Inflammatory macrophage treated with lipopolysaccharide for 1 hour (primary cell): ENCODE measurements around the gene TMEM37.

ENCODE experiments used
- DNase-seq, 2 donors: peaks; one replicate each; pipeline ENCODE4 v3.0.0-alpha.2; 2020 to 2022

Gene TMEM37

DNA sequence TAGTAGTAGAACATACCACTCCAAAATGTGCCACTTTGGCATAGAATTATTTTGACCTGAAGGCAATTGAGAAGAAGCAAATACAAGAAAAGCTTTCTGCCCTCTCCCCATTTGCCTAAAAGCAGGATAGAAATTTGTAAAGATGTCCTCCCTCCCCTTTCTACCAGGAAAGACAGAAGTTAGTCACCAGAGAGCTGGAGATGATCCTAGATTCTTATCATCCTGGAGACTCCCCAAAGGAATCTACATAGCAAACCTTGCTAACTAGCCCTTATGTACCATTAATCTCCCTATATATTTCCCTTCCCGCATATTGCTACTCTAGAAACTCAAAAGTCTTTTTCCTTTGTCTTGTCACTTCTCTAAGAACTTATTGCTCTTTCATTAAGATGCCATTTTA, 12.6 kb upstream of the TMEM37 start:
- DNase-seq = no peak

DNA sequence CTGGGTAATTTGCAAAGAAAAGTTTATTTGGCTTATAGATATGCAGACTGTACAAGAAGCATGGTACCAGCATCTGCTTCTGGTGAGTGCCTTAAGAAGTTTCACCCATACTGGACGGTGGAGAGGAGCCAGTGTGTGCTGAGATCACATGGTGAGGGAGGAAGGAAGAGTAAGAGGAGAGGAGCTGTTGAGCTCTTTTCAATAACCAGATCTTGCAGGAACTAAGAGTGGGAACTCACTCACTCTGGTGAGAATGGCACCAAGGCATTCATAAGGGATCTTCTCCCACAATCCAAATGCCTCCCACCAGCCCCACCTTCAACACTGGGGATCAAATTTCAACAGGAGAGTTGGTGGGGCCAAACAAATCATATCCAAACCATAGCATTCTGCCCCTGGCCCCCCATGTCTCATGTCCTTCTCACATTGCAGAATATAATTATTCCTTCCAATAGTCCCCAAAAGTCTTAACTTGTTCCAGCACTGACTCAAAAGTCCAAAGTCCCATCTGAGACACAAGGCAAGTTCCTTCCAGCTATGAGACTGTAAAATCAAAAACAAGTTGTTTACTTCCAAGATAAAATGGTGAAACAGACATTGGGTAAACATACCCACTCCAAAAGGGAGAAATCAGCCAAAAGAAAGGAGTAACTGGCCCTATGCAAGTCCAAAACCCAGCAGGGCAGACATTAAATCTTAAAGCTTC, 11.7 kb upstream of the TMEM37 start:
- no peak for DNase-seq

DNA sequence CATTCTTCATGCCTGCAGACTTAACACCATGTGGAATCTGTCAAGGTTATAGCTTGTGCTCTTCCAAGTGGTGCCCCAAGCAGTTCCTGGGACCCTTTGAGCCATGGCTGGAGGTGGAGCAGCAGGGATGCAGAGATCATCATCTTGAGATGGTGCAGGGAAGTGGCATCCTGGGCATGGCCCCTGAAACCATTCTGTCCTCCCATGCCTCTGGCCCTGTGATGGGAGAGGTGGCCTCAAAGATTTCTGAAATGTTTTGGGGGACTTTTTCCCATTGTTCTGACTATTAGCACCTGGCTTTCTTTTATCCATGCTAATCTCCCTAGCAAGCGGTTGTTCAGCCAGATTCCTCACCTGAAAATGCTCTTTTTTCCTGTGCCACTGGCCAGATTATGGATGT, 10.3 kb upstream of the TMEM37 start:
- no peak for DNase-seq

DNA sequence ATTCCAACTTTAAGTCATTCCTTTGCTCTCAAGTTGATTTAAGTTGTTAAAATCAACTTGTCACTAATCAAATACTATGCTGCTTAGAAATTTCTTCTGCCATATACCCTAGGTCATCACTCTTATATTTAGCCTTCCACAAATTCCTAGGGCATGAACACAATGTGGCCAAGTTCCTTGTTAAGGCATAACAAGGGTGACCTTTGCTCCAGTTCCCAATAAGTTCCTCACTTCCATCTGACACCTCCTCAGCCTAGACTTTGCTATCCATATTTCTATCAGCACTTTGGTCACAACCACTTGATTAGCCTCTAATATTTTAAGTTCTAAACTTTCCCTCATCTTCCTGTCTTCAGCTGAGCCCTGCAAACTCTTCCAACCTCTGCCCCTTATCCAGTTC, 9.9 kb upstream of the TMEM37 start:
- no peak for DNase-seq

DNA sequence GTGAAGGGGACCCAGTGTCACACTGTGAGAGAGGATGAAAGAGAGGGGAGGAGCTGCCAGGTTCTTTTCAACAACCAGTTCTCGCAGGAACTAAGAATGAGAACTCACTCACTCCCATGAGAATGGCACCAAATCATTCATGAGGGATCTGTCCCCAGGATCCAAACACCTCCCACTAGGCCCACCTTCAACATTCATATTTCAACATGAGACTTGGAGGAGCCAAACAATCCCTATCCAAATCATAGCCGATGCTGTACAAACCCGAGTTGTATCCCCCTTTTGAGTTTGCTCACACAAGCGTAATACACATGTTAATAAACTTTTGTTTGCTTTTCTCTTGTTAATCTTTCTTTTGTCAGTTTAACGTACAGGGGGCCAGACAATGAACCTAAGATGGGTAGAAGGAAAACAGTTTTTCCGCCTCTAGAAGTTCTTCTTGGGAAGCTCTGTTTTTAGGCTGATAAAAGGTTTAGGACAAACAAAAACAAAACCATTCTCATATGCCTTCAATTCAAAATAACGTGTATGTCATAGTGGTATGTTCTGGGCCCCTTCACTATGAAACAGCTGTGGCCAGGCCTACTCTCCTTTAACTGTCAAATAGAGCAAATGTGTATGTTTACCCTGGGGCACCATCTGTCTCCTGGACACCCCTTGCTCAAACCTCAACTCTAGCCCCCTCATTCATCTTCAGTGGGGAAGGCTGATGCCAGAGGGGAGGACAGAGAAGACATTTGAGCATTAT, 9.1 kb upstream of the TMEM37 start:
- no peak for DNase-seq

DNA sequence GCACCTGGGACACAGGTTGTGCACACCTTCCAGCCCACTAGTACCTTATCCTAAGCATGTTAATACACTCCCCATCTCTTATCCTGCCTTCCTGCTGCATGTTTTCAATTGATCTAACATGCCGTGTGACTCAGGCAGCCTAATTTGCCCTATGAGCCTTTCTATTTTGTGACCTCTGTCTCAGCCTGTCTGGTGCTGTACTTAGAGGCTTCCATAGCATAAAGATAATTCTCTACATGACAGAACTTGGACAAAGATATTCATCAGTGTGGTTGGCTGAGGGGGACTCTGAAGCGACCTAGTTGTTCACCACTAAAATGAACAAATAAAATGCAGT, 8.6 kb upstream of the TMEM37 start:
- no peak for DNase-seq

DNA sequence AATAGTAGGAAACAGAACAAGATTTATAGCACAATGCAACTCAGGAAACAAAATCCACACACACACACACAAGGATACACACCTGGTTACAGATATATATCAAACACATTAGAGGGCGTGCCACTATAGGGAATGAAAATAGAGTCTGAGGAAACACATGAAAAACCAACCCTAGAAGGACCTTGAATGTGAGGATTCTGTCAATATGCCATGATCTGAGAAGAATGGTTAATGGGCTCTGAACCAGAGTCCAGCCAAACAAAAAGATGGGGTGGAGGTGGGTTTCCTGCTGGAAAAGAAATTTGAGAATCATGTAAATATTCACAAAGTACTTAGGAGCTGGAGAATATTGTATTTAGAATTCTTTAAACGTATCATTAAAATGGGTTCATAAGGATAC, 7.8 kb upstream of the TMEM37 start:
- DNase-seq = no peak

DNA sequence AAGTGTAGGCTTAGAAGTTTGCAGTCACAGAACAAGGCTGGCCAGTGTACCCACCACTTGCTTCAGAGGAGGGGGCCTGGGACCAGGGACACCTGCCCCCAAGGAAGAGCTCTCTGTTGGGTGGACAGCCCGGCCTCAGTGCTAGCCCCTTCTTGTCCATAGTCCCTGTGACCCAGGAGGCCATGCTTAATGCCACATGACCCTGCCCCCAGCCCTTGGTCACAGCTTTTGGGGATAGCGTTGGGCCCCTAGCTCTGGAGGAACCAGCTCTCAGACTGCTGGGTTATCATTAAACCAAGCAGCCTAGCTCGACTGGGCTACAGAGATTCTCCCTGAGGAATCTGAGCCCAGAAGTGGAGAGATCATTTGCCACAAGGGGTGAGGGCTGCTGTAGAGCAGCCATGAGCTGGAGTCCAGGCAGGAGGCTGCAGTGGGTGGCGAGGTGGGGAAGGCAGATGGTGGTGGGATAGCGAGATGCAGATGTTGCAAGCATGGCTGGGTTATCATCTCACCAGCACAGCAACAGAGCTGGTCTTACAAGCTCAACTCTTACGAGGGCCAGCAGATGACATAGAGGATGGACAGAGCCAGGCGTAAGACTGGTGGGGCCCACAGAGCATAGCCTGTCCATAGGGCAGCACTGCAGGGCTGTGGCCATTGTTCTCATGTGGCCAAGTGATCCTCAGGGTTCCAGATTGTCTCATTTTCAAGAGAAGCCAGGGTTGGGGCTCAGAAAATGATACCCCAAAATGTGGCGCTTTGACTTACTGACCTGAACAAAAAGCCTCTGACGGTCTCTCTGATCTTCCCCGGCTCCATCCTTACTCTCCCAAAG, 7.2 kb upstream of the TMEM37 start:
- no peak for DNase-seq

DNA sequence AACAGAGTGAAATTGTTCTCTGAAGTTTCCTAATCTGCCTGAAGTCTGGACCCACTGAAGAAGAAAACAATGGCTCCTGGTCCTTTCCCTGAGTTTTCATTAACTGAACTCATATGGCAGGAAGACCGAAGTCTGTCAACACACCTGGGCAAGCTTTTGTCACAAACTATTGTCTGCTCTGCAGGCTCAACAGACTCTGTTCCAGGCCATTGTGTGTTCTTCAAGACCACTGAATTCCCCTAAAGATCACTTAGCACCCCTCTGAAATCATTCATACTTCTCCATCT, 6.6 kb upstream of the TMEM37 start:
- no peak for DNase-seq

DNA sequence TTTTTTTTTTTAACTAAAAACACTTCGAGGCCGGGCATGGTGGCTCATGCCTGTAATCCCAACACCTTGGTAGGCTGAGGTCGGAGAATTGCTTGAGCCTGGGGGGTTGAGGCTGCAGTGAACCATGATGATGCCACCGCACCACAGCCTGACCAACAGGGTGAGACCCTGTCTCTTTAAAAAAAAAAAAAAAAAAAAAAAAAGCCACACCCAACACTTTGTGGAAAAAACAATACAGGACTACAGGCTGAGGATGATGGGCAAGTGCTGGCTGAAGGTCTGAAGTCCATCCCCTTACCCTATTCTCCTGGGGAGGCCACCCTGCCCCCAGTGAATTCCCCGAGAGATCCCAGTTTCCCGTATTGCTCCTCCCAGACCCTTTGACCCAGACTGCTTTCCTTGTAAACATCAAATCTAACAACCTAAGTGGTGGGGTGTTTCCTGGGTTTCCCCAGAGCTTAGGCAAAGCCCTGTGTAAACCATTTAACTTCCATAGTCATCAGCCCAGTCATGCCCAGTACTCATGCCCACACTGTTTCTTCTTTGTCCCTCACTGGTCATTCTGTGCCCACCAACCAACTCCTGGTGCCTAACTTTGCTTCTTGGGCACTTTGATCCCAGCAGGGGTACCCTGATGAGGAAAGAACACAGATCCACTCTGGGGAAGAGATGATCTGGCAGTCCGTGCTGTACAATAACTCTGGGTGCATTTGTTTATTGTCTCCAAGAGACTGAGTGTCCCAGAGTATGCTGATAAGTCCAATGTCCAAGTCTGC, 5.8 kb upstream of the TMEM37 start:
- DNase-seq = peak; percentile 49 to 67

DNA sequence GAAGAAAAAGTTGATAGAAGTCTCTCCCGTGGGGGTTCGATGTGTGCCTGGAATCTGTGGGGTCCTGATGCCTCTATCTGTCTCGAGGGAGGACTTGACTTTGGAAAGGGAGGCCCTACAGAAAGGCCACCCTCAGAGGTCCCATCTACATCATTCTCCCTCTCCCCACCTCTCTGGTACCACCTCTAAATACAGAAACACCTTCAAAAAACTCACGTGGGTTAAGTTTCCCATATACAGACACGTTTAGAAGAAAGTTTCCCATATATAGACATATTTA, 5.3 kb upstream of the TMEM37 start:
- no peak for DNase-seq

DNA sequence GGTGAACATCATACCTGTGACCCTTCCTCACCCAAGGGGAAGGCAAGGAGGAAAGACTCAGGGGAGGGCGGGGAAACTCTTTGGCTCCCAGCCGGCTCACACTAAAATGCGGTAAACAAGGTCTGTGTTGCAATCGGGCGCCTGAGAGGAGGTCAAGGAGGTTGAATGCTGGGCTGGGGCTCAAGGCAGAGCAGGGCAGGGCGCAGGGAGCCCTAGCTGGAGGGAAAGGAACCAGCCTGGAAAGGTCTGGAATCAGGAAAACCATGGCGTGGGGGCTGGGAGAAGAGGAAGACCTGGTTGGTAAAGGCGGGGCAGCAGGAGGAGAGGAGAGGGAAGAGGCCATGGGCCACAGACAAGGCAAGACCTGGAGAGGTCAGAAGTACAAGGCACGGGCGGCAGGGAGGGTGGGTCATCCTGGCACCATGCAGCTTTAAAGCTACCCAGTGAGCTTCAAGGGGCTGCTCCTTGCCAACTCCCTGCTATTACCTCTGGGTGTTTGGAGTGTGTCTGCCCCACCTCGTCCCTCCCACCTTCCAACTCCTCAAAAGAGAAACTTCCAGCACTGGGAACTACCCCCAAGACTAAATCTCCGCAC, 4.8 kb upstream of the TMEM37 start:
- DNase-seq = peak; percentile 30 to 39

DNA sequence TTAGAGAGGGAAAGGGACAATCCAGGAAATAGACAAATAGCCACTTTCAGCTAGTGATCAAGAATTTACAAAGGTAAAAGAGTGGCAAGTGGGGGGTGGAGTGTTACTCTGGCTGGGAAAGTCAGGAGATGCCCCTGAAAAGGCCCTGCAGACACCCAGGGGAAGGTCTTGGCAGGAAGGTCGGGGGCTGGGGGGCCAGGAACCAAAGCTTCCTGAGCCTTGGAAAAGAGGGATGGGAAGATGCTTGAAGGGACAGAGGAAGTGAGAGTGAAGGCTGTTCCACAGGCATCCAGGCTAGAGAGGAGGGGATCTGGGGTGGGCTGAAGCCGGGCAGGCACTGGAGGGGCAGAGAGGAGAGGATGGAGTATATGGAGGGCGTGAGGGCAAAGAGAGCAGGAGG, 3.9 kb upstream of the TMEM37 start:
- no peak for DNase-seq

DNA sequence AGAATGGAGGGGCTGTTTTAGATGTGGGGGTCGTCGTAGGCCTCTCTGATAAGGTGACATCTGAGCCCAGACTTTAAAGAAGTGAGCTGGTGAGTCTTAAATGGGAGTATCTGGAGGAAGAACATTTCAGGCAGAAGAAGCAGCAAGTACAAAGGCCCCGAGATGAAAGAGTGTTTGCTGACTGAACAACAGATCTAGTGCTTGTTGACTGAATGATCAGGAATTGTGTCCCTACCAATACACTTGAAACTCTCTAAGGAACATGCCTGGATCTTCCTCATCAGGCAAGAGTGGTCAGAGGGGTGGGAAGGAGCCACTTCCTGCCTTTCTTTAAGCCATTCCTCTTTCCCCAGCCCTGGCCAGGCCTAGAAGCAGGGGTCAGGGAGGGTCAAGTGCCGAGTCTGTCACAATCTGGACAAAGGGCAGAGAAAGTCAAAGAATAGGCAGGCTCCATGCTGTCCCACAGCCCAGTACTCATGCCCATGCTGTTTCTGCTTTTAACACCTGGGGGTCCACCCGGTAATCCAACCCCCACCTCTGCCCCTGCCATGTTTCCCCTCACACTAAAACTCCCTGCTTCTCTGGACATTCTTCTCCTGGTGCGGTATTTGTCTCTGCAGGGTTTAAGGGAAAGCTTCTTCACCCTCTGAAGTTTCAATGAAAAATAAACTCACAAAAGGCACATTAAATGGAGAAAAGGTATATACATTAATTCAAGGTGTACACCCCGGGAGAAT, 3.0 kb upstream of the TMEM37 start:
- DNase-seq = peak; percentile 35 to 42

DNA sequence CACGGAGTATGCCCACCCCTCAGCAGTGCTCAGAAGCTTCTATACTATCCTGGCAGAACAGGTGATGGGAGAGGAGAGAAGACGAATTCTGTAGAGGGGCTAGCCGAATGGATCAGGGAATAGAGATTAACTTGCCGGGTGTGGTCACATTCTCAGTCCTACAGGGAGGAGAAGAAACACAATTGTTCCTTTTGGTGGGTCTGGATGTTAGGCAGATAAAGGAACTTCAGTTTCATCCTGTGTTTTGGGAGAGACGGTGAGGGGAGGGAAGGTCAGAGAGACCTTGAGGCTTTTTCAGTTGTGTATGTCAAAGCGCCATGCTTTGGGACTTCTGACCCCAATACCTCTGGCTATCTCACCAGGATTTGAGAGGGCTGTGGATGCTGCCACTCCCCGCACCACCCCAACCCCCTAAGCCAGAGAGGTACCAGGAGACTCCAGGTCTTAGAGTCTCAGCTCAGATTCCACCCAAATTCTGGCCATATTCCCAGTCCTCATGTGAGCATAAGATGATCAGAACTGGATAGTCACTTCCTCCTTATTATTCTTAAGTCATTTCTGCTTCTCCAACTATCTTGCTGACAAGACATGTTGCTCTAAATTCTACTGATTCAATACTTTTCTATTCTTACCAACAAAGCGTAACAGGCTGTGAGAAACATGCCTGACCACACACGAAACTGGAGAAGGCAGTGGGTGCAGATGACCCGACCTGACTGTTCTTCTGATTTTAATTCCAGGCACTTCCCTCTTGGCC, 2.3 kb upstream of the TMEM37 start:
- DNase-seq = peak; percentile 42 to 64

DNA sequence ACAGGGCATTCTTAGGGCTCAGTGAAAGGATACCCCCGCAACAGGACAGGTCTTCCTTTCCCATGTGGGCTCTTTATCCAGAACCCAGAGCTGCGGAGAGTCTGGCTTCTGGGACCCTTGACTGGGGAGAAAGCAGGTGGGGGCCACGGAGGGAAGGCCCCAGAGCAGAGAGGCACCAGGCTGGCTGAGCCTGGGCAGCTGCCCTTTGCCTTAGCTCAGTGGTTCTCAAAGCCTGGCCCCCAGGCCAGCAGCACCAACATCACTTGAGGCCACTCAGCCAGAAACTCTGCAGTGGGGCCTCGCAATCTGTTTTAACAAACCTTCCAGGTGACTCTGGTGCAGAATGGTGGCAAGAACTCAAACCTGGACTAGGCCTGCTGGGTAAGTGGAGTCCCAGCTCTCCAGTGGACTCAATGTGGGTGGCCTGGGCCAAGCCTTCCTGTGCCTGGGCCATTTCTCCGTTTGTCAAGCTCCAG, 1.6 kb upstream of the TMEM37 start:
- no peak for DNase-seq

DNA sequence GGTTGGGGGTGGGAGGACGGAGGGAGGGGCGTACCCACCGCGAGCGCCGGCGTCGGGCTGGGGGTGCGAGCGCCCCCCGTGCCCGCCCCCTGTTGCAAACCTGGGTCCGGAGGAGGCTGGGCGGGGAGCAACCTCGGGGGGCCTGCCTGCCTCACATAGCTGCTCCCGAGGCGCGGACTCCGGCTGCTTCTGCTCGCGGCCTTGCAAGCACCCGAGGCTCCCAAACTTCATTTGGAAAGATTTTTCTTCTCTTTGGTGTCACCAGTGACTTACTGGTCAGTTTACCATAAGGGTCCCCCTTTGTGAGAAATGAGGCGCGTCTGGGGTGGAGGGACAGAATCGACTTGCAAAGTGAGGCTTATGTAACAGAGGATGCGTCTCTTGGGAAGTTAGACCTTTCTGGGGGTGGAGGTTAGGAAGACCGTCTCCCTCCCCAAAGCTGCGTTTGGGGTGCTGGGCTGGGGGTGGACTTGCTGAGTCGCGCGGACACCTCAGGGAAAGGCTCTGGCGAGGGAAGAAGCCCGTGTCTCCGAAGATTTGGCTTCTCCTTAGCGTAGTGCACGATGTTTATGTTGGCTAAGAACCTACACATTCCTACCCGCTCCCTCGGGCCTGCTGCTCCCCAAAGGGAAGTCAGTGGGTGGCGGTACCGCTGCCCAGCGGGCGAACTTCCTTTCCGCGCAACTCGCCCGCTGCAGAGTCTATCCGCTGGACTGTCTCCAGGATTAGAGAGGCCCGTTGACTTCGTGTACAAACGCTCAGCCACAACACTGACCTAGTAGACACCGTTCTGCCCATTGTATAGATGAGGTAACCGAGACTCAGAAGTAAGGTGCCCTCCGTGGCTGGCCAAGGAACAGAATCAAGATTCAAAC, 559 bp downstream of the TMEM37 start:
- peak; percentile 52 to 65 for DNase-seq

DNA sequence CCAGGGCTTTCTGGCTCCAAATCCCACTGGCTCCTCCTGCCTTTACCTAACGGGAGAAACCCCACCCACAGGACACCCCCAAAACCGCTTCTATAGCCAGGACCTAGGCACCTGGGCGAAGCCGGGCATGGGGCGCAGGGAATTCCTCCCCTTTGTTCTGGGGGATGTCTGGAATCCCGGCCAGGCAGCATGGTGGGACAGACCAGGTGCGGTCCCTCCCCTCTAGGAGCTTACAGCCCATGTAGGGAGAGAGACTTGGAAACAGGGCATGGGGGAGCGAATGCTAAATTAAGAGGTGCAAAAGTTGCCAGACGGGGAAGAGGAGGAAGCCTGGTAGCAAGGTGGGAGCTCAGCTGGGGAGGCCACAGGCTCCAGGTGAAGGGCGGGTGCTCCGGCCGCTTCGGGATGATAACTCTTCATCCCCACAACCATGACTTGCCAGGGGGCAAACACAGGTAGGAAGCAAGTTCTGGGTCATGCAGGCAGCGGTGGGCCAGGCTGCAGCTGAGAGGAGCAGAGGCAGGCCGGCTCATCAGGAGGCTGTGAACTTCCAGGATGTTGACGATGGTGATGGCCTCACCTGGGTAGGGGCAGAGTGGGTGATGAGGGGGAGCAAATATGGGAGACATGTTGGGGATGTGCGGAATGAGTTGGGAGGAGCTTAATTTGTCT, 1.3 kb downstream of the TMEM37 start:
- DNase-seq = no peak

DNA sequence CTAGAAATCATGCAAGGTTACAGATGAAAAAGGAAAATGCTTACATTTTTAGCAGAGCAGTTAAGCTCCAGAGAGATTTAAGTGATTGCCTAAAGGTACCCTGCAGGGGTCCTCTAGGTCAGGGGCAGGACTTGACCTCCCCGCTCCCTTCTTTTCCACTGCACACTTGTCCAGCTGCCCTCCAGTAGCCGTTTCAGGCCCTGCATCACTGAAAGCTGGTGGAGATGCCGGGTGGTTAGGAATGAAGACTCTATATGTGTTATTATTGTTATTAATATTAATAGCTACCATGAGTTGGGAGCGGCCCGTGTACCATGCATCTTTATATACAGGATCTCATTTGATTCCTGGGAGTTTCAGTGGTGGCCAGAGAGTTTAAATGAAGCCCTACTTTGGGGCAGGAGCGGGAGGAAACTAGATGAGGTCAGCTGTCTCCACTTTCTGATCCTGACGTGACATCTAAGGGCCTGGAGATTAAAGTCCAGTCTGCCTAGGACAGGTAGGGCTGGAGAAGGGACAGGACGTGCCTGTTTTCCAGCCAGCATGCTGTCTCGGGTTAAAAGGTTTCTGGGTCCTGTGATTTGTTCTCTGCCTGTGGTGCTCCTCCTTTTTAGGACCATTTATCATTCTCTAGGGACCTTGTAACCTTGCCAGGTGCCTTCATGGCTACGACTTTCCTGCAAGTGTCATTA, 2.1 kb downstream of the TMEM37 start:
- DNase-seq = no peak
